Measurements from ENCODE around the gene MSANTD1. TPM values are rescaled to one million over a fixed set of nuclear protein-coding genes. Genes with fewer than 3 reads are reported as not detected.

The MSANTD1 gene
- polyA plus RNA-seq, 1 experiment = 0.04 TPM

- H3K4me3 ChIP-seq (ENCODE audit: low read depth, low read length) = no peak overlapping the region
- no peaks in the 10 kb centered on the region for H3K27me3 ChIP-seq (ENCODE audit: control insufficient read depth, insufficient read depth, low read length)
- DNase-seq (ENCODE audit: low read depth, low spot score) = no peak
- no peaks in the 10 kb centered on the region; the same call in 1 of the 2 replicates for H3K9me3 ChIP-seq (ENCODE audit: control insufficient read depth, insufficient read depth, low read length)
- POLR2A ChIA-PET = no interaction called here
- no peak for TF ChIP-seq CTCF (IDR thresholded peaks at IDR 0.05; ENCODE audit: low read depth, low read length)
- CTCF ChIA-PET = interaction anchor here (0.8 kb wide), 1 partner anchor 147 kb away, joined by 3 read pairs; no protein-coding TSS in a partner anchor
- no peak overlapping the region for H3K27ac ChIP-seq (ENCODE audit: low read depth, low read length)
Measured at GRCh38 chr4:3253808-3254207, 4.8 kb downstream of the MSANTD1 start.

GRCh38 chr4:3254302-3255131 is 5.6 kb downstream of the MSANTD1 start:
- POLR2A ChIA-PET = no interaction called here
- no peak overlapping the region for H3K27ac ChIP-seq (ENCODE audit: low read depth, low read length)
- no peaks in the 10 kb centered on the region for H3K27me3 ChIP-seq (ENCODE audit: control insufficient read depth, insufficient read depth, low read length)
- no peak for DNase-seq (ENCODE audit: low read depth, low spot score)
- TF ChIP-seq CTCF (IDR thresholded peaks at IDR 0.05; ENCODE audit: low read depth, low read length) = no peak
- CTCF ChIA-PET = interaction anchor here (0.8 kb wide), 1 partner anchor 148 kb away, joined by 3 read pairs; no protein-coding TSS in a partner anchor
- H3K4me3 ChIP-seq (ENCODE audit: low read depth, low read length) = no peak overlapping the region
- H3K9me3 ChIP-seq (ENCODE audit: control insufficient read depth, insufficient read depth, low read length) = no peaks in the 10 kb centered on the region; the same call in 1 of the 2 replicates

- POLR2A ChIA-PET = no interaction called here
Measured at GRCh38 chr4:3255611-3256186, 6.7 kb downstream of the MSANTD1 start.

GRCh38 chr4:3256230-3257102 is 7.5 kb downstream of the MSANTD1 start:
- H3K27ac ChIP-seq (ENCODE audit: low read depth, low read length) = no peak overlapping the region
- no peaks in the 10 kb centered on the region for H3K27me3 ChIP-seq (ENCODE audit: control insufficient read depth, insufficient read depth, low read length)
- CTCF ChIA-PET = no interaction called here
- DNase-seq (ENCODE audit: low read depth, low spot score) = no peak
- POLR2A ChIA-PET = no interaction called here
- no peak for TF ChIP-seq CTCF (IDR thresholded peaks at IDR 0.05; ENCODE audit: low read depth, low read length)
- H3K4me3 ChIP-seq (ENCODE audit: low read depth, low read length) = no peak overlapping the region
- no peaks in the 10 kb centered on the region; the same call in 1 of the 2 replicates for H3K9me3 ChIP-seq (ENCODE audit: control insufficient read depth, insufficient read depth, low read length)

More at GRCh38 chr4:3255611-3256186, 6.7 kb downstream of the MSANTD1 start:
- DNase-seq (ENCODE audit: low read depth, low spot score) = no peak
- Histone ChIP-seq H3K9me3 (ENCODE audit: control insufficient read depth, insufficient read depth, low read length) (no peaks in the 10 kb centered on the region; the same call in 1 of the 2 replicates), H3K27ac (ENCODE audit: low read depth, low read length) (no peak overlapping the region), H3K4me3 (ENCODE audit: low read depth, low read length) (no peak overlapping the region), H3K27me3 (ENCODE audit: control insufficient read depth, insufficient read depth, low read length) (no peaks in the 10 kb centered on the region)
- TF ChIP-seq CTCF (IDR thresholded peaks at IDR 0.05; ENCODE audit: low read depth, low read length) = no peak
- CTCF ChIA-PET = no interaction called here

Measured in AG04450 (cell line).